ENCODE measurements around the gene SCAPER.

The SCAPER gene

DNA sequence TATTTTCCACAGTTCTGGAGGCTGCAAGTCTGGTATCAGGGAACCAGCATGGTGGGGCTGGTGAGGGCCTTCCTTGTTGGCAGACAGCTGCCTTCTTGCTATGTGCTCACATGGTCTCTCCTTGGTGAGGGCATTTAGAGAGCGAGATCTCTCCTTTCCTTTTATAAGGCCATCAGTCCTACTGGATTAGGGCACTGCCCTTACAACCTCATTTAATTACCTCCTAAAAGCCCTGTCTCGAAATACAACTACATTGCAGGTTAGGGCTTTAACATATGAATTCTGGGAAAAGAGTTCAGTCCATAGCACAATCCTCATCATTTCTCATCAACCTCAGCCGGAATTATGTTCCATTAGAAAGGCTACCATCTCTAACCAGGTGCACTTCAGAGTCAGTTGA, 546.7 kb downstream of the SCAPER start:
- no peak overlapping the region for H3K27ac ChIP-seq (ENCODE audit: low read length)
- H3K9me3 ChIP-seq (ENCODE audit: control insufficient read depth, insufficient read depth, low read length), result no peaks in the 10 kb centered on the region
- H3K36me3 ChIP-seq (ENCODE audit: control insufficient read depth, insufficient read depth, low read length), result no peaks in the 10 kb centered on the region
- no CpG with 5 or more reads among the region's 3 CpGs for WGBS (ENCODE audit: insufficient coverage, insufficient read length)
- H3K4me1 ChIP-seq (ENCODE audit: control insufficient read depth, insufficient read depth, low read length), result no peaks in the 10 kb centered on the region
- no peaks in the 10 kb centered on the region for H3K27me3 ChIP-seq (ENCODE audit: control insufficient read depth, insufficient read depth, low read length)
- DNase-seq (ENCODE audit: low read depth, low spot score), result no peak
- H3K4me3 ChIP-seq (ENCODE audit: low read length), result no peak overlapping the region

DNA sequence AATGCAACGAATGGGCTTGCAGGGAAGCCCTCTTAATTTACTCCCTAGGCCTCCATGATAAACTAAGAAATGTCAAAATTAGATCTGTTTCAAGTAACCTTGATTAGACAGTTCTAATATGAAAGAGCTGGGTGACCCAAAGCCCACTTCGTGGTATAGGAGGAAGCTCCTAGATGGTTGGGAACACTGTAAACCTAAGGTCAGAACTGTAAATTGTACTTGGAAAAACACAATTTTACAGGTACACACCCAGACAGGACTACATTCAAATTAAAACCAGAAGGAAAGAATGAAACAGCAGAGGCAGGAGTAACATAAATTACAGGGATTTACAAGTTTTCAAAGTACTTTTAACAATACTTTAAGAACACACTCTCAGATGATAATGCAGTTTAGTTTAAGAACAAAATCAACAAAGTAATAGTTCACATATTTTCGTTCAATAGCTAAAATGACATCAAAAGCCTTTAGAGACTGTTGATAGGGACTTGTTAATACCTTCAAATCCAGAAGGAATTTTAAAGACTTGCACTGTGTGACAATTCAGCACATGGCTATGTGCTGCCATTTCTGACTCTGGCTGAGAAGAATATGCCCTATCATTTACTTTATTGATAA, 550.2 kb downstream of the SCAPER start:
- no peak for DNase-seq (ENCODE audit: low read depth, low spot score)
- Histone ChIP-seq H3K4me3 (ENCODE audit: low read length) (no peak overlapping the region), H3K9me3 (ENCODE audit: control insufficient read depth, insufficient read depth, low read length) (no peaks in the 10 kb centered on the region), H3K4me1 (ENCODE audit: control insufficient read depth, insufficient read depth, low read length) (no peaks in the 10 kb centered on the region), H3K36me3 (ENCODE audit: control insufficient read depth, insufficient read depth, low read length) (no peaks in the 10 kb centered on the region), H3K27me3 (ENCODE audit: control insufficient read depth, insufficient read depth, low read length) (no peaks in the 10 kb centered on the region), H3K27ac (ENCODE audit: low read length) (no peak overlapping the region)
- no CpG with 5 or more reads among the region's 3 CpGs for WGBS (ENCODE audit: insufficient coverage, insufficient read length)

DNA sequence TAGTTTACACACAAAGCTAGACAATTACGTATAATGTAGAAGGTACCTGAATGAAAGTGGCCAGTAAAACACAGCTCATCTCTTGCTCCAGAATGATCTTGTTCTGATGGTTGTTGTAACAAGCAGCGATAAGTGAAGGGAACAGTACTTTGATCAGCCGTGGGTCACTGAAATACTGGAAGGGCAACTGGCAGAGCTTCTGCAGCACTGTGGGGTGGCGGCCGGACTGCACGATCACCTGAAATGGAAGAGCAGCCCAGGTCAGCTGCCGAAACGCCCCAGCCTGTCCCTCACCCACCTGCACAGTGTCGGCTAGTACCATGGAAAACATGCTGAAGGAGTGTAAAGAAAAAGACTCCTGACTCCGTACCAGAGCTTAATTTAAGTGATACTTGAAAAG, 551.2 kb downstream of the SCAPER start:
- Histone ChIP-seq H3K27ac (ENCODE audit: low read length) (no peak overlapping the region), H3K27me3 (ENCODE audit: control insufficient read depth, insufficient read depth, low read length) (peaks cover under 1% of the 10 kb centered on the region; the same call in 1 of the 2 replicates), H3K4me3 (ENCODE audit: low read length) (no peak overlapping the region), H3K9me3 (ENCODE audit: control insufficient read depth, insufficient read depth, low read length) (no peaks in the 10 kb centered on the region), H3K4me1 (ENCODE audit: control insufficient read depth, insufficient read depth, low read length) (no peaks in the 10 kb centered on the region), H3K36me3 (ENCODE audit: control insufficient read depth, insufficient read depth, low read length) (no peaks in the 10 kb centered on the region)
- WGBS (ENCODE audit: insufficient coverage, insufficient read length), result no CpG with 5 or more reads among the region's 10 CpGs
- no peak for DNase-seq (ENCODE audit: low read depth, low spot score)

DNA sequence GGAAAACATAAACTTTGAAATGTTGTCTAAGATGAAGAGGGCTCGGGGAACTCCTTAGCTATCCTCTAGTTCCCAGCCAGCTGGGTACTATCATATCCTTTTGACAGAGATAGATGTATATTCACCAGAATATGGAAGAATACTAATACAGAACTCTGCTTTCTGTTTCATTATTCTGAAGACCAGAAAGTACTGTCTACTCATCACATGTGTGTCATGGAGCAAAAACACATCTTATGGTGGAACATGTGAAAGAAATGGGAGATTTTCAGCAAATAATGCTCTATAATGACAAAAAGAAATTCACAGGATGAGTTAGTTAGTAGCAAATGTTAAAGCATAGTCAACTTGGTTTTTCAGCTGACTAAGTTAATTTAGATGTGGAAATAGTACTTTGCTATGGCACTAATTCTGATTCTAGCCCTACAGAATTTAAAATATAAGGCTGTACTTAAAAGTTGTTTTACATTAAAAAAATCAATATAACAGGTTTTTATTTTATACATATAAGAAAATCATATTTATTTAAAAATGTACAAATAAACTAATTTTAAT, 552.0 kb downstream of the SCAPER start:
- Histone ChIP-seq H3K4me1 (ENCODE audit: control insufficient read depth, insufficient read depth, low read length) (no peaks in the 10 kb centered on the region), H3K36me3 (ENCODE audit: control insufficient read depth, insufficient read depth, low read length) (no peaks in the 10 kb centered on the region), H3K27ac (ENCODE audit: low read length) (no peak overlapping the region), H3K27me3 (ENCODE audit: control insufficient read depth, insufficient read depth, low read length) (peaks cover 3% of the 10 kb centered on the region; the same call in 1 of the 2 replicates), H3K4me3 (ENCODE audit: low read length) (no peak overlapping the region), H3K9me3 (ENCODE audit: control insufficient read depth, insufficient read depth, low read length) (no peaks in the 10 kb centered on the region)
- no CpG with 5 or more reads among the region's 1 CpG for WGBS (ENCODE audit: insufficient coverage, insufficient read length)
- DNase-seq (ENCODE audit: low read depth, low spot score), result no peak

DNA sequence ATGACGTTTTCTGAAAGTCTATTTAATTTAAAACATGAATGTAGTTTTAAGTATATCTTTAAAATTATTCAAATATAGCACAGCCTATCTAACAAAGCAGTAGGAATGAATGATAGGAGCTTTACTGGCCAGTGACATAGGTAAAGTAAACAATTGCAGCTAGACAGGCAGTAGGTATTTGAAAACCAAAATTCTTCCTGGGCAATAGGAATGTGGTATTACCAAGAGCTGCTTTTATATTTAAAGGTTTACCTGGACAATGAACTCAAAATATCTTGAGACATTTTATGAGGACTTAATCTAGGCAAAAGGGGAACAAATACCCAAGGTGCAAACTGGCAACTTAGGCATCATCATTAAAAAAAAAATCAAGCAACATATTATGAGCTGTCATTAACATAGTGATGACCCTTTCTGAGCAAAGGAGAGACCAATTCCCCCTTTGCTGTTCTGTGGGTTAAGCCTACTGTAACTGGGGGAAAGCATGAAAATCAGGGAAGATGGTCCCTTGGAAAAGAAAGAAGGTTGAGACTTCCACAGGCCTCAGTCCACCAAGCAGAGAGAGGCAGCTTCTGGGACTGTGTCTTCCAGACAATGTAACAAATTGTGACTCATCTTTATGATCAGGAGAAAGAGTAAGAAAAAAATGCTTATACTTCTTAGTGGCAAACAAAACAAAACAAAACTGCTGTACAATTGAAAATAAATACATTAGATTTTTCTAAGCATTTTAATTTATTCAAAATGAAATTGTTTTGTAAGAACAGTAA, 555.7 kb downstream of the SCAPER start:
- peaks cover 21% of the 10 kb centered on the region for H3K27me3 ChIP-seq (ENCODE audit: control insufficient read depth, insufficient read depth, low read length)
- no peaks in the 10 kb centered on the region for H3K36me3 ChIP-seq (ENCODE audit: control insufficient read depth, insufficient read depth, low read length)
- H3K27ac ChIP-seq (ENCODE audit: low read length), result no peak overlapping the region
- DNase-seq (ENCODE audit: low read depth, low spot score), result no peak
- no peak overlapping the region for H3K4me3 ChIP-seq (ENCODE audit: low read length)
- H3K9me3 ChIP-seq (ENCODE audit: control insufficient read depth, insufficient read depth, low read length), result no peaks in the 10 kb centered on the region
- WGBS (ENCODE audit: insufficient coverage, insufficient read length), result no CpG with 5 or more reads among the region's 1 CpG
- no peaks in the 10 kb centered on the region; the same call in 1 of the 2 replicates for H3K4me1 ChIP-seq (ENCODE audit: control insufficient read depth, insufficient read depth, low read length)

GRCh38 chr15:76347482-76348055, 557.6 kb downstream of the SCAPER start:
- no peaks in the 10 kb centered on the region for H3K36me3 ChIP-seq (ENCODE audit: control insufficient read depth, insufficient read depth, low read length)
- H3K4me3 ChIP-seq (ENCODE audit: low read length), result peak overlapping the region; percentile 54; the same call in 1 of the 2 replicates
- no peak for DNase-seq (ENCODE audit: low read depth, low spot score)
- H3K27ac ChIP-seq (ENCODE audit: low read length), result no peak overlapping the region
- peaks cover 38% of the 10 kb centered on the region for H3K27me3 ChIP-seq (ENCODE audit: control insufficient read depth, insufficient read depth, low read length)
- WGBS (ENCODE audit: insufficient coverage, insufficient read length), result no CpG with 5 or more reads among the region's 13 CpGs
- no peaks in the 10 kb centered on the region for H3K9me3 ChIP-seq (ENCODE audit: control insufficient read depth, insufficient read depth, low read length)
- H3K4me1 ChIP-seq (ENCODE audit: control insufficient read depth, insufficient read depth, low read length), result peaks cover 2% of the 10 kb centered on the region

- no peak overlapping the region for H3K27ac ChIP-seq (ENCODE audit: low read length)
- peak overlapping the region; percentile 54; the same call in 1 of the 2 replicates for H3K4me3 ChIP-seq (ENCODE audit: low read length)
- no peak for DNase-seq (ENCODE audit: low read depth, low spot score)
- no CpG with 5 or more reads among the region's 74 CpGs for WGBS (ENCODE audit: insufficient coverage, insufficient read length)
- H3K9me3 ChIP-seq (ENCODE audit: control insufficient read depth, insufficient read depth, low read length), result no peaks in the 10 kb centered on the region
- H3K36me3 ChIP-seq (ENCODE audit: control insufficient read depth, insufficient read depth, low read length), result no peaks in the 10 kb centered on the region
- peaks cover 2% of the 10 kb centered on the region for H3K4me1 ChIP-seq (ENCODE audit: control insufficient read depth, insufficient read depth, low read length)
- peaks cover 43% of the 10 kb centered on the region for H3K27me3 ChIP-seq (ENCODE audit: control insufficient read depth, insufficient read depth, low read length)
These were observed 558.3 kb downstream of the SCAPER start for GRCh38 chr15:76346669-76347481.

- no peak for DNase-seq (ENCODE audit: low read depth, low spot score)
- no CpG with 5 or more reads among the region's 65 CpGs for WGBS (ENCODE audit: insufficient coverage, insufficient read length)
- Histone ChIP-seq H3K4me3 (ENCODE audit: low read length) (peak overlapping the region; percentile 54), H3K36me3 (ENCODE audit: control insufficient read depth, insufficient read depth, low read length) (no peaks in the 10 kb centered on the region), H3K27me3 (ENCODE audit: control insufficient read depth, insufficient read depth, low read length) (peaks cover 51% of the 10 kb centered on the region), H3K27ac (ENCODE audit: low read length) (no peak overlapping the region), H3K4me1 (ENCODE audit: control insufficient read depth, insufficient read depth, low read length) (peaks cover 5% of the 10 kb centered on the region), H3K9me3 (ENCODE audit: control insufficient read depth, insufficient read depth, low read length) (no peaks in the 10 kb centered on the region)
These were observed 559.1 kb downstream of the SCAPER start for GRCh38 chr15:76345880-76346668.

GRCh38 chr15:76345583-76345879, 559.6 kb downstream of the SCAPER start:
- no peak overlapping the region for H3K27ac ChIP-seq (ENCODE audit: low read length)
- no peak for DNase-seq (ENCODE audit: low read depth, low spot score)
- no peaks in the 10 kb centered on the region for H3K36me3 ChIP-seq (ENCODE audit: control insufficient read depth, insufficient read depth, low read length)
- peaks cover 56% of the 10 kb centered on the region for H3K27me3 ChIP-seq (ENCODE audit: control insufficient read depth, insufficient read depth, low read length)
- H3K4me1 ChIP-seq (ENCODE audit: control insufficient read depth, insufficient read depth, low read length), result peaks cover 11% of the 10 kb centered on the region
- H3K9me3 ChIP-seq (ENCODE audit: control insufficient read depth, insufficient read depth, low read length), result no peaks in the 10 kb centered on the region
- no CpG with 5 or more reads among the region's 7 CpGs for WGBS (ENCODE audit: insufficient coverage, insufficient read length)
- peak overlapping the region; percentile 54; the same call in 1 of the 2 replicates for H3K4me3 ChIP-seq (ENCODE audit: low read length)
